HG03342 (cell line): ENCODE measurements around the gene IL25.

ENCODE experiments used
- ATAC-seq: cut with Tn5 transposase; IDR thresholded peaks from one replicate; pipeline ENCODE4 v1.9.1; 2021; ENCODE audit warnings: mild to moderate bottlenecking, moderate library complexity; ENCODE audit not compliant: unreplicated experiment

The IL25 gene

DNA sequence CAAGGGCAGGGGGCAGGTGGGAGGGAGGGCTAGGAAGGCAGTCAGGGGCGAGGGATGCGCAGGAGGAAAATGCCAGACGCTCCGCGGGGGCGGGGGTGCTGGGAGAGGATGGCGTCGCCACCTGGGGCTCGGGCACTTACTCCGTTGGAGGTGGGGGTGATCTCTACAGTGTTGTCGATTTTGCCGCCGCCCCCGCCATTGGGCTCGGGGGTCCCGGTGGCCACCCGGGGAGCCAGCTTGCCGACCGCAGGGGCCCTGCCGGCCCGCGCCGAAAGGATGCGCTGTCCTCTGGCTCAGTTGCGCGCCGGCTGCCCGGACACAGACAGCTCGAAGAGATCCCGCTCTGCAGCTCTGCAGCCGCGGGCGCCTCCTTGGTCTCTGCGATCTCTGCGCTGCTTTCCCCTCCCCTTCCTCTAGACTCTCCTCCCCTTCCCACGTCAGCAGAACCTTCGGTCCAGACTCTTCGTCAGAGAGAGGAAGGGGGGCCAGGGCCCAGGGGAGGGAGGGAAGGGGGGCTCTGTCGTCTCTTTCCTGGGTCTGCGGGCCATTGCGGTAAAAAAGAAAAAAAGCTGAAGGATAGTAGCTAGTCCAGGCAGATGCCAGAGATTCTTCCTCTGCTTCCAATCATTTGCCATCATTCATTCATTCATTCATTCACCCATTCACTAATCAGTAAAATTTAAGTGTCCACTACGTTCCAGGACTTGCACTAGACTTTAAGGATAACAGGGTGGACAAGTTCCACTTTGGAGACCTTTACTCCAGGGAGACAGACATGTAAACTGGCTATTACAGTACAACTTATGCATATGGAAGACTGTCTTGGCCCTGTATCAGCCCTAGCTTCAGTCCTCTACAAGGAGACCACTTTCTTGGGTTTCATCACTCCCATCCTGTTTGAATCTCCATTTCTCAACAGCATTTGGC, 19.8 kb upstream of the IL25 start, which contains the start of gene SLC22A17:
SLC22A17 (minus strand) TSS at position 382 of the 927 bp plus-strand sequence.
- no peak for ATAC-seq

DNA sequence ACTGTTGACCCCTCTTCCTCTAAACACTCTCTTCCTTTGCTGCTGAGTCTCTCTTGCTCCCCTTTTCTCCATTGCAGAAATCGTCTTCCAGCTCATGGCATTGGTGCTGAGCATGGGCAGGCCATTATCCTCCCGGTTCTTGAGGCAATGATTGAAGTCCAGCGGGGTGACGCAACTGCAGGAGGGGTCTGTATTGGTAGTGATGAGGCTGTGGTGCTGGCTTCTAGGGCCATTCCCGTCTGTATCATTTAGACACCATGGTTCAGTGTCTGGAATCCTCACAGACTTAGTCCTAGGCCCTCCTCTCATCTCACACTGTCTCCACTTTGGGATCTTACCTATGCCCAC, 19.2 kb upstream of the IL25 start:
- ATAC-seq, result no peak

DNA sequence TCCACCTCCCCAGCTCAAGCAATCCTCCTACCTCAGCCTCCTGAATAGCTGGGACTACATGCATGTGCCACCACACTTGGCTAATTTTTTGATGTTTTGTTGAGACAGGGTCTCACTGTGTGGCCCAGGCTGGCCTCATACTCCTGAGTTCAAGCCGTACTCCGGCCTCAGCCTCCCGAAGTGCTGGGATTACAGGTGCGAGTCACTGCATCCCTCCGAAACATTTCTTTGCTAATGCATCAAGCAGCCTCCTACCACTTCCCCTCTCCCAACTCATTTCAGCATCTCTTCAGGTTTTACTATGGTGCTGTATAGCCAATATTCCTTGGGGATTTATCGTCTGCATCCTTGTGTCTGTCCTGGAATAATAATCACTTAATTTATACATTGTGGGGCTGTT, 17.6 kb upstream of the IL25 start:
- ATAC-seq, result no peak

DNA sequence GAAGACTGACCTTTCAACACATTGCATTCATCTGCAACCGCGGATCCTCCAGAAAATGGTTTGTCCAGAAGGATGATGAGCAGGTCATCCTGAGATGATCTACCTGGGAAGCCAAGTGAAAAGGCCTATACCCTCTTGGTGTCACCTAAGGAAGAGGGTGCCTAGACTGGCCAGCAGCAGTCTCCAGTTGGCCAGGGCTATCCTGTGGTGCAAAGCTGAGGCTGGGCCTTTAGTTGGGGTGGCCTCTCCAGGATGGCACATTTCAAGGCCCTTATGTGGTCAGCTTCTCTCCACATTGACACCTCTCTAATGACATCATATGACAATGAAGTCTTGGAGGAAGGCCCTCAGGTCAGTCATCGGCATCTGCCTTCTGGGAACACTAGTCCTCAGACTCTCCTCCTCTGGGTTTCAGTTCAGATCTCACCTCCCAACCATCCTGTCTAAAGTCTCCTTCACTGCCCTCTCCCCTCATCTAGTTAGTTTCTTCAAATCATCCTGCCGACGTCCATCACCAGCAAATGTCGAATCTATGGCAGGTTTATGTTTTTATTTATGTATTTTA, 16.7 kb upstream of the IL25 start:
- ATAC-seq, result no peak

DNA sequence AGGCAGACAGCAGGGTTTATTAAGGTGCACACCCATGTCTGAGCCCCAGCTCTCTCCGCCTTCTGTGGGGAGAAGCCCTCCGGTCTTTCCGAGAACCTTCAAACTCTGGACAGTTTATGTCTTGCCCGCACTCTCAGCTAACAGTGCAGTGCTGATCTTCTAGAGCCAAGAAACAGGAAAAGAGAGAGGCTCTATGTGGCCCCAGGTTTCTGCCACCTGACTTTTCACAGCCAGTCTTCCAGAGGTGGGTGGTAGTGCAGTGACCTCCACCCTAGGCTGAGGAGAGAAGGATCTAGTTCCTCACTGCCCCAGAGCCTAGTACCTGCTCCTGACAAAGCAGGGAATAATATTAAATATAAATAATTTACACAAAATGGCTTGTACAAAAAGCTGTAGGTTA, 15.9 kb upstream of the IL25 start:
- ATAC-seq, result no peak

DNA sequence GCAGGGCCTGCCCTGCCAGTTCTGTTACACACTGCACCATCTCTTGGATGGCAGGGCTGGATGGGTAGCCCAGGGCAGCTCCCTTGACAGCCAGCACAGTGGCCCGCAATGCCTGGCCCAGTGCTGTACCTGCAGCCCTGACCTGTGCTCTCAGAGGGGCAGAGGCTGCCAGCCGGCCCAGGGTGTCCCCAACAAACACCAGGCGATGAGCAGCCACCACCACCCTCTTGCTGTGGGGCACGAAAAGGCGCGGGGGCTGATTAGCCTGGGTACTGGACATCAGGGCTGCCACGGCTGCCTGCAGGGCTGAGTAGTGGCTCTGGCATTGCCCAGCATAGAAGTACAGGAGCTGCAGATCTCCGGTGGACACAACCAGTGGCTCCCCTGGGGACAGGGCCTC, 15.3 kb upstream of the IL25 start:
- ATAC-seq, result no peak

DNA sequence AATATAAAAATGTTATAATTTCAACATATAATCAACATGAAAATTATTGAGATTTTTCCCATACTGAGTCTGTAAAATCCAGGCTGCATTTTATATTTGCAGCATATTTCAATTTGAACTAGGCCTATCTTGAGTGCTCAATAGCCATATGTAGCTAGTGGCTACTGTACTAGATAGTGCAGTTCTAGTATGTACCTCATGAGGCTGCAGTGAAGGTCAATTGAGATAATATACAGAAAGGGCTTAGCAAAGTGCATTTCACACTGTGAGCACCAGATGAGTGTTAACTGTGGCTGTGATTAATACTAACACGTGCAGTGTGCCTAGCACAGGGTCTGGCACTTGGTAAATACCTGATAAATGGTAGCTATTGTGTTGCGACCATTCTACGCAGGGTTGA, 14.6 kb upstream of the IL25 start:
- no peak for ATAC-seq

DNA sequence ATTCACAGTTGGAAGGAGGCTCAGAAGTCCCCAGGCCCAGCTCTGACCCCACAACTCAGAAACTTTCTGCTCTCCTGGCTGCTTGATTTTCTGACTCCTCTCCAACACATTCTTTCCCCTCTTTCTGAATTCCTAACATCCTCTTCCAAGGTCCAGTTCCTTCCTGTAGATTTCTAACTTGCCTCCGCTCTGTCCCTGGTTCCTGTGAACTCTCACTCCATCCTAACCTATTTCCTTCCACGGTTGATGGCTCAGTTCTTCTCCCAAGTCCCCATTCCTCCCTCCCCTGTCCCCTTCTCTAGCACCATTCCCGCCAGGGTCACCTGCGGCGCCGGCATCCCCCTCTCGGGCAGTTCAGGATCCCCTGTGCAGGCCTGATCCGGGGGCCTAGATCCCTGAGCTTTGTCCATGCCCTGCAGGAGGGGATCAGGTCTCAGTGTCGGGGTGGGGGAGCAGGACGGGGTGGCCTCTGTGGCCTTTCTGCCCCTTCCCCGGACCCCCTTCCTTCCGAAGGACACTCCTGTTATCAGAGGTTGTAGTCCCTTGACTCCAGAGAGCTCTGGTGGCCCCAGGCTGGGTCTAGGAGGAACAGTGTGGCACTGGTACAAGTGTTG, 13.9 kb upstream of the IL25 start:
- no peak for ATAC-seq

DNA sequence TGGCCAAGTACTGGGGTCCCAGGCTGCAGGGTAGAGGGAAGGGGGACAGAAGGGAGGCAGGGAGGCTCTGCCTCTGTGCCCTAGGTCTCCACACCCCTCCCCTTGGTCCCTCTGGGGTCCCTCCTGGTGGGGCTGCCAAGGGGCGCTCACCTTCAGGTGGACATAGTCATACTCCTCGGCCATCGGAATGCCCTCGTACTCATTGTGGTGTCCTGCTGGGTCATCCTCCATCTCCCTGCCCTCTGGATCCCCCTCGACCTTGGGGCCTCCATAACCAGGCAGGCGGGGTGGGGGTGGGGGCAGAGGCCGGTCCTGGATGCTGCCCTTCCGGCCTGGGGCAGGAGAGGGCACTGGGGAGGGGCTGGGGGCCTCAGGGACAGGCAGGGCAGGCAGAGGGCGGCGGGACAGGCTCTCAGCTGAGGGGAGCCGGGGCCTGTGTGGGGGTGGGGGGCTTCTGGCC, 13.4 kb upstream of the IL25 start:
- no peak for ATAC-seq

DNA sequence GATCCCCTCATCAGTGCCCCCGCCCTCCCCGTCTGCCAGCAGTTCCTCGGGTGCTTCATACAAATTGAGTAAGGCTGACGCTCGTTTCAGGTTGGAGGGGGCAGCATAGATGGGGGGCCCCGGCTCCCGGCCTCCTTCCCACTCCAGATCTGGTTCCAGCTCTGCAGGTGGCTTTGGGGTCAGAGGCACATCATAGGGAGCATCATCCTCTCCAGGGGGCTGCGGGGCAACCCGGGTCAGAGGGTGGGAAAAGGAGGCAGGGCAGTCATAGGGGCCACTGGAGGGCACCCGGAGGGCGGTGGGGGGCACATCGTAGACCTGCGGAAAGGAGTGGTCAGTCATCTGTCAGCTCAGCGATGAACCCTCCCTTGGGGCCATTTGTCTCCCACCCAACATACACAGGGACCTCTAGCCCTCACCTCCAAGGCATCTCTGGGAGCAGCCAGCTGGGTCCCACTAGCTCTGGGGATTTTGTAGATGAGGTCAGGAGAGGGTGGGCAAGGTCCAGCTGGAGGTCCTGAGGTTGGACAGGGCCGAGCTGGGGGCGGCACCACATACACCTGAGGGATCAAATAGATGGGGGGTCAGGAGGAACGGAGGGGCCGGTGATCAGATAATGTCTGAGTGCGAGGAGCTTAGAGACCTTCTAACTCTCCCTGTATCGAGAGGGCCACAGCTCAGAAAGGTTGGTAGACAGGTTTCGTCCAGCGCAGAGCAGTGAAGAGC, 12.7 kb upstream of the IL25 start:
- ATAC-seq, result no peak

DNA sequence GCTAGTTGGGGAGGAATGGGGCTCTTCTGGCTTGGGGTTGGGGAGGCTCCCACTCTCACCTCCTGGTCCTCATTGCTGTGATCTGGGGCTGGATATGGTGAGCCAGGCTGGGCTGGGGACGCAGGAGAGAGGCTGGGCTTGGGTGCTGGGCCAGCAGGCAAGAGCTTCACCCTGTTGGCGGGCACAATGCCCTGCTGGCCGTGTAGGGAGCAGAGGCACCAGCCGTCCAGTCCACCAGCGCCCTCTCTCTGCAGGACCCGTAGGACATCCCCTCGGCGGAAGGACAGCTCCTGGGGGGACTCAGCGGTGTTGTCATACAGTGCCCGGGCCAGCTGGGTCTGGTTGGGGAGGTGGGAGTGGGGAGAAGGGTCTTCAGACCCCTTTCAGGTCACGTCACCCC, 12.1 kb upstream of the IL25 start:
- ATAC-seq, result no peak

DNA sequence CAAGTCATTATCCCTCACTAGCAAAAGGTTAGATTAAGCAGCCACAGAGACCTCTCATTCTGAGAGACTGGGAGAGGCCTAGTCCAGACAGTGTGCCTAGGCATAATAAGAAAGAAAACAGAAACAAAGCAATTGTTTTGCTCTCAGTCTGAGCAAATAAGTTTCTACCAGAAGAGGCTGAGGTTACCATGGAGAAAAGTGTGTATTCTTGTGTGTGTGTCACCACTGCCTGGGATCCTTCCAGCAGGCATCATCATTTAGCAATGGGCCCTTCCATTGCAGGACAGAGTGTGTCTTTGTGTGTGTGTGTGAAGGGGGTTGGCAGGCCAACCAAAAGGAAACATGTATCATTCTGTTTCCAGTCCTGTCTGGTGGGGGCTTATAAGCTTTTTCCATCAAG, 11.3 kb upstream of the IL25 start:
- ATAC-seq, result no peak

DNA sequence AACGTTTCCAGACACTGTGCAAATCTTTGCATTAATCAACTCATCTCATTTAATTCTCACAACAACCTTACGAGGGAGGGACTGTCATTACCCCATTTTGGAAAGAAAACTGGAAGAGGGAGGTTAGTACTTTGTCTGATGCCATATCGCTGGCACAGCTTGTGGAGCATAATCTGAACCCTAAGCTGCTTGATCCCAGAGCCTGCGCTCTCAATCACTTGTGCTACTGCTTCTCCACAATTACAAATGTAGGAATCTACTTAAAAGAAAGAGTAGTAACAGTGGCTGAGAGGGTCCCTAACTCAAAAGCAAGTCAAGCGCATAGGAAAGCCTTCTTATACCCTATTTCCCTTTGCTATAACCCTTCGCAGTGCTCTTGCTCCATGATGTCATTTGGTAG, 10.8 kb upstream of the IL25 start:
- no peak for ATAC-seq

DNA sequence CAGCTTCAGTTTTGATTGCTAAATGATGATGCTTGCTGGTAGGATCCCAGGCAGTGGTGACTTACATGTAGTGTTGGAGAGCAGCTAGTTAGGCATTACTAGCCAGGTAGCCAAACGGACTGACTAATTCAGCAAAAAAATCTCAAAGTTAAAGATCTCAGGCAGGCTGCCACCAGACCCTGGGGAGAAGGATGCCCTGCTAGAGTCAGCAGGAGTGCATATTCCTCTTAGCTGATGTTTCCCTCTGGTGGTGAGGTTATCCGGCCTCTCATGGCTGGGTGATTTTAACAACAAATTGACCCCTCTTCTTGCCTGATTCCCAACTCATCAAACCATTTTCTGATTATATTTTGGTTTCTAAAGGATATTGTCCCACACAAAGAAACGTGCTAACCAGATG, 10.4 kb upstream of the IL25 start:
- no peak for ATAC-seq

DNA sequence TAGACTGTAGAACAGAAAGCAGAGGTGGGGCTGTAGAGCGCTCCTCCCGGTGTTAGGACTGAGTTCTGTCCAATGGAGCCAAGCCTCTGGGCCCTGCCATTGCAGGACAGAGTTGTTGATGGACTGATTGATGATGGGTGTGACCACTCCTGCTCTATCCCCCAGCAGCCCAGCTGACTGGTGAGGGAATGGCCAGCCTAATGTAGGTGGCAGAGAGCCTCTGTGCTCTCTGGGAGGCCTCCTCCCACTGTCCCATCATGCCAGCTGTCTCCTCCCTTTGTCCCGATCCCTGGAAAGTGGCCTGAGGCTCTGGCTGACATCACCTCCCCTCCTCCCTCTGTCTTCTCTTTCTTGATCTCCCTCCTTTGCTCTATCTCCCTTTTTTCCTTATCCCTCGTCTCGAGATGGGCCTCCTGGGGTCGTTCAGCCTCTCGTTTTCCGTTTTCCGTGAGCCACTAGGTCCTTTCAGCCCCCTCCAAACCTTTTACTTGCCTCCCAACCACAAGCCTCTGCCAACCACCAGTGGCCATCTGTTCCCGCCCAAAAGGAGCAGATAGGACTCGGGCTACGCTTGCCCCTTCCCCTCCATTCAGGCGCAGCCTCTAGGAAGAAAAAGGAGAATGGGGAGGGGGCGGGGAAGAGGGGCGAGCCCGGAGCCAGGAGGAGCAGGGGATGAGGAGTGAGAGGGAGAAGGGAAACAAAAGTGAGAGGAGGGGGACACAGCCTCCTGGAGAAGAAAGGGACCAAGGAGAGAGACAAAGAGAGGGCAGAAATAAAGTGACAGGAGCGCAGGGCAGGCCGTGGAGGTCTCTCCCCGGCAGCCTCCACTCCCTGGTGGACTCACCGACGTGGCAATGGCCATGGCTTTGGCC, 8.2 kb upstream of the IL25 start:
- no peak for ATAC-seq

DNA sequence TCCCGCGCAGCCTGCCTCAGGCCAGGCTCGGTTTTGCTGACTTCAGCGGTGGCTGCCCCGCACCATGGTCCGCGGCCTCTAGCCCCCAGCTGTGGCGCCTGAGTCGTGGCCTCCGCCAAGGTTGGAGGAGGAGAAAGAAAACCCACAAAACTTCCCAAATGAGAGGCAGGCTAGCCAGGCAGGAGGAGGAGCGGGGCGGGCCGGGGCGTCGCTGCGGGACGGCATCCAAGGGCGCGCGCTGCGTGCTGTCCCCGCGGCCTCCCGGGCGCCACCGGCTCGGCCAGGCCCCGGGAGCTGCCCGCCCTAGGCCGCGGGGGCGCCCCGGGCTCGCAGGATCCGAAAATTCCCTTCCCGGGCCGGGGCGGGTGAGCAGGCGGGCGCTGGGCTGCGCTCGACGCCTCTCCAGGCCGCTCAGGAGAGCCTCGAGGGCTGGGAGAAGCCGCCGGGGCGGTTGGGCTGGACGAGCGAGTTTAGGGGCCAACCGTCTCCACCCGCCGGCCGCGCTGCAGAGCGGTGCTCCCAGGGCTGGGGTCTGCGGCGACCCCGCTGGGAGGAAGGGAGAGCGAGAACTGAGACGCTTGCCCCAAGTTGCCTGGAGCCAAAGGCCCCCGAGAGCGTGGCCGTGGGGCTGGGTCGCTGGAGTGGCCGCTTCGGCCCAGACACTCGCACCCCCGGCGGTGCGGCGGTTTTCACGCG, 7.4 kb upstream of the IL25 start, which contains the start of gene EFS:
EFS (minus strand) TSS at position 137 of the 696 bp plus-strand sequence. CDS start 147 bp downstream, outside the sequence.
- ATAC-seq, result no peak

DNA sequence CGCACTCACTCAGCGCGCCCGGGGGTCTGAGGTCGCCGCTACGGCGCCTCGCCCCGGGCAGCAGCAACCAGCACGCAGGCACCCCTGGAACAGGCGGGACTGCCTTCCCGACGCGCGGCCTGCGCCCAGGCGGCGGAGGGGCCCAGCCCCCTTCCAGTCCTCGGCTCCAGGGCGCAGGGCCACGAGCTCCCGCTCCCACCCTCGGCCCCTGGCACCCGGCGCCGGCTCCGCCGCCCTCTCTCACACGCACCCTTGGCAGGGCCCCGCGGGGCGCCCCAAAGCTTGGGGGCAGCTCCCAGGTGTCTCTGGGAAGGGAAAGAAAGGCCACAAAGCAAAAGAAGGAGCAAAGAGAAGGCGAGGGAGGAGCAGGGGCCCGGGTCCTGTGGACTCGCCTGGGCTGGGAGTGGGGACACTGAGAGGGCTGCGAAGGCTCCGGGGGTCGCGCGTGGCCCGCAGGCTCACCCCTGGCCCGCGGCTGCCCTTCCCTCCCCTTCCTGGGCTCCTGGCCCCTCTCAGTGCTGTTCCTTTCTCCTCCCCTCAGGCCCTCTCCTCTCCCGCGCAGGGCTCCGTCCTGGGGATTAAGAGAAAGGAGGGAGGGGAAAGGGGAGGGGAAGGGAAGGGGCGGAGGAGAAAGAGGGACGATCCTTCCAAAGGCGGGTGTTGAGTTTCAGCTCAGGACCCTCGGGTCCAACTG, 6.7 kb upstream of the IL25 start:
- ATAC-seq, result no peak

DNA sequence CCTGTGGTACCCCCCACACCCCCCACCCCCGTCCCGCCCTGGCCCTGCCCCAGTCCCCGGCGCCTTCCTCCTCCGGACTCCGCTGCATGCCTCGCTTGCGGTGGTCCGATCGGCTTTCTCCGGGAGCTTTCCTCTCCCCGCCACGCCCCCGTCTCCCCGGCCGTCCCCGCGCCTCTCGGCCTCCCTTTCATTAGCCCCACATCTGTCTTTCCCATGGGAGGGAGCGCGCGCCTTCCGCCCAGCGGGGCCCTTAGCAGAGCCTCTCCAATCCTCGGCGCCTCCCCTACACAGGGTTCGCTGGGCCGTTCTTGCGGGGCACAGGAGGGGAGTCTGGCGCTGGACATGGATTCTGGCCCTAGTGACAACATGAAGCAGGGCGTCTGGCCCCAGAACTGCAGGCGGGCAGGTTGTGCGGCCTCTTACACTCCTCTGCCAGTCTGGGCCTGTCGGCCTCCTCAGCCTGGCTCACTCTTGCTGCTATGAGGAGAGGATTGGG, 6.1 kb upstream of the IL25 start:
- ATAC-seq, result no peak

DNA sequence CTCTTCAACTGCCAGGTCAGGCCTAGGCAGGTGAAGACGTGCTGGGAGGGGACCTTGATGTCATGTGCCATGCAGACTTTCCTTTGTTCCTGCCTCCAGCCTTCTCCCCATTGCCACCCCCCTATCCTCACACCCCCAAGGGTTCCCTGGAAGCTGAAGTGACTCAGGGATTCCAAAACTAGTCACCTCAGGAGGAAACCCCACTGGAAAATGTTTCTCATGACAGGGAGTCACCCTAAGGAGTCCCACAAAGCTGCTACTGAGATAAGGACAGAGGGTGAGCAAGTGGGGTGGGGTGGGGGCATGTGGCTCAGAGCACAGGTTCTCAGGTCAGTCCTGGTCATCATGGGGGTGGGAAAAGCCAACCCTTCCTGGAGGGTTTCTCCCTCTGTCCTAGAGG, 2.4 kb upstream of the IL25 start:
- no peak for ATAC-seq
